Measurements from ENCODE around the gene RPS19.
A peak's percentile ranks its signal among the peaks of the same experiment; 100 is the strongest.

Gene RPS19

GRCh38 chr19:41883821-41884733, 24.0 kb downstream of the RPS19 start:
- H3K4me3 ChIP-seq (ENCODE audit: low read length): peak overlapping the region; percentile 97

GRCh38 chr19:41886761-41887710, 27.0 kb downstream of the RPS19 start:
- TF ChIP-seq CTCF (IDR thresholded peaks at IDR 0.05; ENCODE audit: insufficient read depth, low read depth, low read length, missing control alignments): no peak
- peak; percentile 48 for DNase-seq (ENCODE audit: low read depth)
- no peak overlapping the region for H3K4me3 ChIP-seq (ENCODE audit: low read length)

More at GRCh38 chr19:41883821-41884733, 24.0 kb downstream of the RPS19 start:
- DNase-seq (ENCODE audit: low read depth): peak; percentile 98
- TF ChIP-seq CTCF (IDR thresholded peaks at IDR 0.05; ENCODE audit: insufficient read depth, low read depth, low read length, missing control alignments): no peak

GRCh38 chr19:41887711-41888382, 27.8 kb downstream of the RPS19 start:
- peak; percentile 97 for DNase-seq (ENCODE audit: low read depth)
- peak; percentile 54 for TF ChIP-seq CTCF (IDR thresholded peaks at IDR 0.05; ENCODE audit: insufficient read depth, low read depth, low read length, missing control alignments)
- H3K4me3 ChIP-seq (ENCODE audit: low read length): no peak overlapping the region

- no peak for TF ChIP-seq CTCF (IDR thresholded peaks at IDR 0.05; ENCODE audit: insufficient read depth, low read depth, low read length, missing control alignments)
- no peak for DNase-seq (ENCODE audit: low read depth)
- no peak overlapping the region for H3K4me3 ChIP-seq (ENCODE audit: low read length)
These were observed 28.9 kb downstream of the RPS19 start for GRCh38 chr19:41888926-41889325.

- DNase-seq (ENCODE audit: low read depth): no peak
- no peak for TF ChIP-seq CTCF (IDR thresholded peaks at IDR 0.05; ENCODE audit: insufficient read depth, low read depth, low read length, missing control alignments)
- H3K4me3 ChIP-seq (ENCODE audit: low read length): no peak overlapping the region
These were observed 29.8 kb downstream of the RPS19 start for GRCh38 chr19:41889896-41890295.

- no peak for DNase-seq (ENCODE audit: low read depth)
- no peak overlapping the region for H3K4me3 ChIP-seq (ENCODE audit: low read length)
- no peak for TF ChIP-seq CTCF (IDR thresholded peaks at IDR 0.05; ENCODE audit: insufficient read depth, low read depth, low read length, missing control alignments)
These were observed 30.9 kb downstream of the RPS19 start for GRCh38 chr19:41890936-41891335.

Measured in epithelial cell of esophagus (primary cell).